ENCODE data around the gene NRDE2.

GRCh38 chr14:90318016-90318415 is 13.7 kb downstream of the NRDE2 start:
- TF ChIP-seq, protein P1, sequence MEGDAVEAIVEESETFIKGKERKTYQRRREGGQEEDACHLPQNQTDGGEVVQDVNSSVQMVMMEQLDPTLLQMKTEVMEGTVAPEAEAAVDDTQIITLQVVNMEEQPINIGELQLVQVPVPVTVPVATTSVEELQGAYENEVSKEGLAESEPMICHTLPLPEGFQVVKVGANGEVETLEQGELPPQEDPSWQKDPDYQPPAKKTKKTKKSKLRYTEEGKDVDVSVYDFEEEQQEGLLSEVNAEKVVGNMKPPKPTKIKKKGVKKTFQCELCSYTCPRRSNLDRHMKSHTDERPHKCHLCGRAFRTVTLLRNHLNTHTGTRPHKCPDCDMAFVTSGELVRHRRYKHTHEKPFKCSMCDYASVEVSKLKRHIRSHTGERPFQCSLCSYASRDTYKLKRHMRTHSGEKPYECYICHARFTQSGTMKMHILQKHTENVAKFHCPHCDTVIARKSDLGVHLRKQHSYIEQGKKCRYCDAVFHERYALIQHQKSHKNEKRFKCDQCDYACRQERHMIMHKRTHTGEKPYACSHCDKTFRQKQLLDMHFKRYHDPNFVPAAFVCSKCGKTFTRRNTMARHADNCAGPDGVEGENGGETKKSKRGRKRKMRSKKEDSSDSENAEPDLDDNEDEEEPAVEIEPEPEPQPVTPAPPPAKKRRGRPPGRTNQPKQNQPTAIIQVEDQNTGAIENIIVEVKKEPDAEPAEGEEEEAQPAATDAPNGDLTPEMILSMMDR (IDR thresholded peaks at IDR 0.05; ENCODE audit: insufficient read depth, low read depth, low read length), result no peak
- no peak for TF ChIP-seq EZH2 (IDR thresholded peaks at IDR 0.05; ENCODE audit: insufficient read depth, low read length)

Measured in astrocyte (in vitro differentiated cells and primary cell).